TTC549 (cell line): ENCODE measurements around the gene NME8.

Source experiments
- FAIRE-seq: peaks from 2 replicates; lab custom pipeline; 2012; peaks lifted over from hg19 to GRCh38; lab: Jason Lieb, UNC

NME8 gene

DNA sequence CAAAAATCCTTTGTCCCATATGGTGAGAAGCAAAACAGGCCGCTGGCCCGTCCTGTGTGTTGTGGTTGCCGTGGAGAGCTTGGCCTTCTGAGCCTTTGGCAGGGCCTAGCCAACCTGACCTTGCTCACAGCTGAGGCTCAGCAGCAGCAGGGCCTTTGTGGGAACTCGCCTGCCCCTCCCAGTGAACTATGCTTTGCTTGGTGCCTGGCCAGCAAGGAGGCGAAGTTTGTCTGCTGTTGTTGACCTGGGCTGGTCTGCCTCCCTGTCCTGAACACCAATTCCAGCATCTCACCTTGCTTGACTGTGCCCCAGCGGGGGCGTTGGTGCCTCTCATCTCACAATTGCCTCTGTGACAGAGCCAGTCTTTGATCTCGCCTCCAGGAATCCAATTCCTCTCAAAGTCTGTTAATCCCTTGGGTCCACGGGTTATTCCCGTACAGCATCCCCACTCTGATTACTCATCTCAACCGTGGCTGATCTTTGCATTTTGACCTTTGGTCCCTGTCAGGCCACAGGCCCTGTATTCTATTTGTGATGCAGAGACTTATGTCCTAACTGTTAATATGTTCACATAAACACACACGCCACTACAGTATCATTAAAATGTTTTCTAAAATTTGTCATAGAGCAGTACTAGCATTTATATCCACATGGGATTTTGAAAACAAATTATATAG is 94.7 kb downstream of the NME8 start:
- no peak for FAIRE-seq

DNA sequence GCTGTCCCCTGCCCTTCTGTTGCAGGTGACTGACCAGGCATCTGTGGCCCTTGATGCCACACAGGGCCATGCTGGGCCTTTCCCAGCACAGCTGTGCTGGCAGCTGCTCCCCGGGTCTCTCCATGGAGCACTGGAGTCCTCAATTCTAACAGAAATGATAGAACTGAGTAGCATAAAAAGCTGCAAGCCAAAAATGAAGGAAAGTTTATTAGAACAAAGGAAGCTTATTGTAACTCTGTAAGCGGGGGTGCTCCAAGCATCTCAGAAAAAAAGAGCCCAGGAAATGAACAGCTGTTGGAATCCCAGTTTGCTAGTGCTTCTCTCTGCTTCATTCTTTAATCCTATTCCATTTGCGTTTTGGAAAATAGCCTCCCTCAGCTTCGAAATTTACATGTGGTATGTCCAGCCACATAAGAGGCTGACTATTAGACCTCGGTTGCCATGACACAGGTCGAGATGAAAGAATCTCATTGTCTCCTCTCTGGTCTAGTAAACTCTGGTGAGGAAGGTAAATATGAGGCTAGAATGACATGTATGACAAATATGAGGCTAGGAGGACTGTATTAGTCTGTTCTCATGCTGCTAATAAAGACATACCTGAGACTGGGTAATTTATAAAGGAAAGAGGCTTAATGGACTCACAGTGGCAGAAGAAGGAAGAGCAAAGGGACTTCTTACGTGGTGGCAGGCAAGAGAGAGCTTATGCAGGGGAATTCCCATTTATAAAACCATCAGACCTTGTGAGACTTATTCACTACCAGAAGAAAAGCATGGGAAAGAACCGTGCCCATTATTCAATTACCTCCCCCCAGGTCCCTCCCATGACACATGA is 95.7 kb downstream of the NME8 start:
- no peak for FAIRE-seq

DNA sequence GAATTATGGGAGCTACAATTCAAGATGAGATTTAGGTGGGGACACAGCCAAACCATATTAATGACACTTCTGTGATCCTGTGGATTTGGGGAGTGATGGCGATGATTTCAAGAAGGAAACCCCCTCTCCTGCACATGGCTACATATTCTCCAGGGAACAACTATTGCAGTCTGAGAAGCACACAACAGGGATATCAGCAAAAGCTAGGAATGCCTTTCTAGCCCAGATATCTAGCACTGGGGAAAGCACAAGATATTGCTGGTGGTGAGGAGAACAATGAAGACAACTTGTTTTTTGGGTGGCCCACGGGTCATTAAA is 96.3 kb downstream of the NME8 start:
- no peak for FAIRE-seq

DNA sequence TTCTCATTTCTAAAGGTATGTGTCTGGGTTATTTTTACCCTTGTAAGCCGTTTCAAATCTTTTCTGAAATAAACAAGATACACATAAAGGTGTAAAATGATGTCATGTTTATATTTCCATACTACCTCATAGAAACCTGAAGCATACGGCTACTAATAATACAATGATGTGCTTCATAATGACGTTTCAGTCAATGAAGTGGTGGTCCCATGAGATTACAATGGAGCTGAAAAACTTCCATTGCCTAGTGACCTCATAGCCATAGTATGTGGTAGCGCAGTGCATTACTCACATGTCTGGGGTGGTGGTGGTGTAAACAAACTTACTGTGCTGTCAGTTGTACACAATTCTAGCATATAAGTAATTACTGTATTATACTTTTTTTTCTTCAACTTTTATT is 96.9 kb downstream of the NME8 start:
- no peak for FAIRE-seq

DNA sequence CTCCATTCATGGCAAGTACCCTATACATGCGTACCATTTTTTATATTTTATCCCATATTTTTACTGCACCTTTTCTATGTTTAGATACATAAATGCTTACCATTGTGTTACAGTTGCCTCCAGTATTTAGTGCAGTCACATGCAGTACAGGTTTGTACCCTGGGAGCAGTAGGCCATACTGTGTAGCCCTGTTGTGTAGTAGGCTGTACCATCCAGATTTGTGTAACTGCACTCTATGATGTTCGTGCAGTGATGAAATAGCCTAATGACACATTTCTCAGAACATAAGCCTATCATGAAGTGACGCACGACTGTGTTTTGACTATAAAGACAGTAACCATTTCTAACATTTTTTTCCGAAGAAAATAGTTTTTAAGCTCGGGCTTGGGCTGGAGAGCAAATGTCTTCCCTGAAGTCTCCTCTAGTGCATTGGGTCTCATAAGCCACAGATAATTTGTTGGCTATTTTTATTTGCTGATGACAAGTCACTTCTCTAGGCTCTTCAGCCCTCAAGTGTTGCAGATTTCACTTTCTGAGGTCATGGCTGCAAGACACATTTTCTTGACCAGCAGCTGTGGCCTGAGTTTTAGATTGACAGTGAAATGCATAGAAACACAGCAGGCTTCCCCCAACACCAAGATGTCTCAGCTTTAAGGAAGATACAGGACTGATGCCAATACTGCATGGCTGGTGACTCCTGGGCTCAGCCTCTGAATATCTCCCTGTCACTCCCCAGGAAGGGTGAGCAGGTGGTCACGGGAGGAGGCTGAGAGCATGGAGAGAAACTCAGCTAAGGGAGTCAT is 98.9 kb downstream of the NME8 start:
- no peak for FAIRE-seq

DNA sequence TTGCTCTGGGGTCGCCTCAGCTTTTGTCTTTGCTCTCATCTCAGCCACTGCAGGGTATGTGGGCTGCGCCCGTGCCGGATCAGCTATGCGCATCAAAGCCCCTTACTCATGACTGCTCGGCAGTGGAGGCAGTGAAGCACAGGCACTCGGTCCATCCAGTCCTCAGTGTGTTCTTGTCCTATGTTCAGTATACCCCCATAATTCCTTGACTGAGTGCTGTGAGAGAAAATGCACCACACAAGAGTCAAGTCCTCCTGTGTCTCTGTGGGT is 99.5 kb downstream of the NME8 start:
- FAIRE-seq, result no peak
